ENCODE results near the gene SESN3.

- TF ChIP-seq CTCF (tag by site-specific recombination; IDR thresholded peaks at IDR 0.05) (no peak), ZNF16 (tag by site-specific recombination; IDR thresholded peaks at IDR 0.05; ENCODE audit: low read depth) (no peak), ZBTB21 (tag by site-specific recombination; IDR thresholded peaks at IDR 0.05) (no peak), ZNF292 (tag by site-specific recombination; IDR thresholded peaks at IDR 0.05; ENCODE audit: borderline replicate concordance, low read depth) (no peak), SP2 (tag by site-specific recombination; IDR thresholded peaks at IDR 0.05) (no peak)
Measured at GRCh38 chr11:95128602-95129001, 102.4 kb downstream of the SESN3 start.

Measured in HEK293 (cell line).